NCI-H1694 (cell line): ENCODE results near the gene CHST8.
"Not testable (repeated sequence)": the region's sequence is repeated elsewhere in the genome, so short reads cannot be mapped to it uniquely, and the experiment has no call there.

ENCODE experiments used
- DNase-seq: peaks from one replicate; lab custom pipeline; 2025; lab: John Stamatoyannopoulos, UW

CHST8 gene

GRCh38 chr19:33644284-33644836 is 22.6 kb downstream of the CHST8 start:
- DNase-seq: no peak

- no peak for DNase-seq
Measured at GRCh38 chr19:33646306-33646705, 24.6 kb downstream of the CHST8 start.

- no peak for DNase-seq
Measured at GRCh38 chr19:33647146-33647545, 25.4 kb downstream of the CHST8 start.

GRCh38 chr19:33649627-33650305 is 28.0 kb downstream of the CHST8 start:
- DNase-seq: no peak

GRCh38 chr19:33653684-33654083 is 31.9 kb downstream of the CHST8 start:
- no peak for DNase-seq

- DNase-seq: no peak
Measured at GRCh38 chr19:33654840-33655508, 33.2 kb downstream of the CHST8 start.

GRCh38 chr19:33659835-33660234 is 38.1 kb downstream of the CHST8 start:
- DNase-seq: no peak

- no peak for DNase-seq
Measured at GRCh38 chr19:33660410-33661124, 38.8 kb downstream of the CHST8 start.

GRCh38 chr19:33661336-33661735 is 39.6 kb downstream of the CHST8 start:
- DNase-seq: no peak

- DNase-seq: no peak
Measured at GRCh38 chr19:33662391-33663092, 40.8 kb downstream of the CHST8 start.

- DNase-seq: not testable (repeated sequence)
Measured at GRCh38 chr19:33663316-33663715, 41.6 kb downstream of the CHST8 start.

- DNase-seq: no peak
Measured at GRCh38 chr19:33664744-33665143, 43.0 kb downstream of the CHST8 start.

GRCh38 chr19:33665776-33666595 is 44.2 kb downstream of the CHST8 start:
- no peak for DNase-seq

GRCh38 chr19:33667141-33667650 is 45.4 kb downstream of the CHST8 start:
- no peak for DNase-seq

- DNase-seq: no peak
Measured at GRCh38 chr19:33667881-33668280, 46.1 kb downstream of the CHST8 start.

GRCh38 chr19:33668968-33669367 is 47.2 kb downstream of the CHST8 start:
- DNase-seq: no peak

- no peak for DNase-seq
Measured at GRCh38 chr19:33669376-33669775, 47.6 kb downstream of the CHST8 start.

- DNase-seq: no peak
Measured at GRCh38 chr19:33670398-33670797, 48.6 kb downstream of the CHST8 start.

- DNase-seq: no peak
Measured at GRCh38 chr19:33671211-33671610, 49.5 kb downstream of the CHST8 start.

GRCh38 chr19:33673258-33673875 is 51.6 kb downstream of the CHST8 start:
- DNase-seq: no peak
